Measurements from ENCODE around the gene ADARB1. TPM values are rescaled to one million over a fixed set of nuclear protein-coding genes. Genes with fewer than 3 reads are reported as not detected.

The ADARB1 gene
- total RNA-seq, 1 donor from 2014 or later: 14.0 TPM

GRCh38 chr21:45179568-45180245 is 105.3 kb downstream of the ADARB1 start:
- Histone ChIP-seq H3K36me3 (ENCODE audit: control insufficient read depth, insufficient read depth, low read length) (peaks cover 5% of the 10 kb centered on the region), H3K4me3 (ENCODE audit: low read depth, low read length) (no peak overlapping the region), H3K27me3 (ENCODE audit: control insufficient read depth, insufficient read depth, low read length) (no peaks in the 10 kb centered on the region)
- no peak for TF ChIP-seq CTCF (IDR thresholded peaks at IDR 0.05; ENCODE audit: insufficient read depth, low read length, severe bottlenecking)
- FAIRE-seq: peak; percentile 47
- DNase-seq (ENCODE audit: low read depth): no peak

DNA sequence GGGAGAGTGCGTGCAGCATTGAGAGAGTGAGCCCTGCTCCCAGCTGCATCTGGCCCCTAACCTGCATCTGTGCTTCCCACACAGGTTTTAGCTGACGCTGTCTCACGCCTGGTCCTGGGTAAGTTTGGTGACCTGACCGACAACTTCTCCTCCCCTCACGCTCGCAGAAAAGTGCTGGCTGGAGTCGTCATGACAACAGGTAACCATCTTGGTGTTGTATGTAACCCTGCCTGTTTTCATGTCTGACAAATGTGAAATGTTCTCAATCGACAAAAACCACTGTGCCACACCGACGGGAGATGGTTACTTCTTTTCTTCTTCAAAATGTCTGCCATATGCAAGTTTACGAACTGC is 105.8 kb downstream of the ADARB1 start:
- FAIRE-seq: peak; percentile 43
- Histone ChIP-seq H3K27me3 (ENCODE audit: control insufficient read depth, insufficient read depth, low read length) (no peaks in the 10 kb centered on the region), H3K36me3 (ENCODE audit: control insufficient read depth, insufficient read depth, low read length) (peaks cover 8% of the 10 kb centered on the region), H3K4me3 (ENCODE audit: low read depth, low read length) (no peak overlapping the region)
- DNase-seq (ENCODE audit: low read depth): no peak
- no peak for TF ChIP-seq CTCF (IDR thresholded peaks at IDR 0.05; ENCODE audit: insufficient read depth, low read length, severe bottlenecking)

GRCh38 chr21:45182958-45183357 is 108.6 kb downstream of the ADARB1 start:
- Histone ChIP-seq H3K27me3 (ENCODE audit: control insufficient read depth, insufficient read depth, low read length) (no peaks in the 10 kb centered on the region), H3K4me3 (ENCODE audit: low read depth, low read length) (no peak overlapping the region), H3K36me3 (ENCODE audit: control insufficient read depth, insufficient read depth, low read length) (peaks cover 8% of the 10 kb centered on the region)
- no peak for FAIRE-seq
- no peak for DNase-seq (ENCODE audit: low read depth)
- no peak for TF ChIP-seq CTCF (IDR thresholded peaks at IDR 0.05; ENCODE audit: insufficient read depth, low read length, severe bottlenecking)

DNA sequence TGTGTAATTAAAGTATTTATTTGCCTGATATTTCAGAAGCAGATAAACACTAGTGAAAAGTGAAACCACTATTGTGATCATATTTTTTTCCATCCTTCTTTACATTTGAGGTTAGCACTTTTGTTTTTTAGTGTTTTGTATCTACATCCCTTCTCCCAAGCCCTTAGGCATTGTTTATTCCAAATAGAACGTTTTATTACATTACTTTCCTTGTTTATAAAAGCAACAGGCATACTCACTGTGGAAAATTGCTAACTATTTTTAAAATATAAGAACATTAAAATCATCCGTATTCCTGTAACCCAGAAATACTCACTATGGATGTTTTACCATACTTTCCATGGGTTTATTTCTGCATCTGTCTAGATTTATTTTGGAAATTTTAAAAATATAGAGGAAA is 109.5 kb downstream of the ADARB1 start:
- DNase-seq (ENCODE audit: low read depth) (no peak), FAIRE-seq (no peak)
- Histone ChIP-seq H3K27me3 (ENCODE audit: control insufficient read depth, insufficient read depth, low read length) (no peaks in the 10 kb centered on the region), H3K36me3 (ENCODE audit: control insufficient read depth, insufficient read depth, low read length) (peaks cover 8% of the 10 kb centered on the region), H3K4me3 (ENCODE audit: low read depth, low read length) (no peak overlapping the region)
- no peak for TF ChIP-seq CTCF (IDR thresholded peaks at IDR 0.05; ENCODE audit: insufficient read depth, low read length, severe bottlenecking)

GRCh38 chr21:45184869-45185268 is 110.5 kb downstream of the ADARB1 start:
- DNase-seq (ENCODE audit: low read depth): no peak
- H3K27me3 ChIP-seq (ENCODE audit: control insufficient read depth, insufficient read depth, low read length): no peaks in the 10 kb centered on the region
- H3K36me3 ChIP-seq (ENCODE audit: control insufficient read depth, insufficient read depth, low read length): peaks cover 8% of the 10 kb centered on the region
- TF ChIP-seq CTCF (IDR thresholded peaks at IDR 0.05; ENCODE audit: insufficient read depth, low read length, severe bottlenecking): no peak
- no peak overlapping the region for H3K4me3 ChIP-seq (ENCODE audit: low read depth, low read length)
- no peak for FAIRE-seq

DNA sequence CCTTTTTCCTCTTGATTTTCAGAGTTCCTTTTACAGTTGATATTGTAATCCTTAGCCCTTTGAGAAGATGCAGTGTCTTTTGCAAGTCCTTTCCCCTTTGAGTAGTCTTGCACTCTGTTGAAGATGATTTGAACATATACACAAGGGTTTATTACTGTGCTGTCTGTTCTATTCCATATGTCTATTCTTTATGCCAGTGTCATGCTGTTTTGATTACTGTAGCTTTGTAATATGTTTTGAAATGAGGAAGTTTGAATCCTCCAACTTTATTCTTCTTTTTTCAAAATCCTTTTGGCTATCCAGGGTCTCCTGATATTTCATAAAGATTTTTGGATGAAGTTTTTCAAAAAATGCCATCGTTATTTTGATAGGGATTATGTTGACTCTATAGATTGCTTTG is 112.3 kb downstream of the ADARB1 start:
- TF ChIP-seq CTCF (IDR thresholded peaks at IDR 0.05; ENCODE audit: insufficient read depth, low read length, severe bottlenecking): no peak
- H3K36me3 ChIP-seq (ENCODE audit: control insufficient read depth, insufficient read depth, low read length): peaks cover 6% of the 10 kb centered on the region
- H3K27me3 ChIP-seq (ENCODE audit: control insufficient read depth, insufficient read depth, low read length): no peaks in the 10 kb centered on the region
- FAIRE-seq (no peak), DNase-seq (ENCODE audit: low read depth) (no peak)
- no peak overlapping the region for H3K4me3 ChIP-seq (ENCODE audit: low read depth, low read length)

Measured in bronchial epithelial cell (primary cell).